Astrocyte (in vitro differentiated cells and primary cell): ENCODE measurements around the gene NPLOC4.

Source experiments
- CTCF ChIP-seq: IDR thresholded peaks from 2 replicates; pipeline ENCODE4 v1.5.1; 2011; ENCODE audit warnings: low read depth, mild to moderate bottlenecking, inconsistent platforms, low read length, moderate library complexity; ENCODE audit not compliant: insufficient read depth
- EZH2 ChIP-seq: IDR thresholded peaks from 2 replicates; pipeline ENCODE4 v1.6.1; 2012; ENCODE audit warnings: mild to moderate bottlenecking, low read length, inconsistent platforms; ENCODE audit not compliant: insufficient read depth

- TF ChIP-seq EZH2 (no peak), CTCF (no peak)
Observed at GRCh38 chr17:81676906-81677305, 40.0 kb upstream of the NPLOC4 start.
